ENCODE data around the gene DBR1. TPM values are rescaled to one million over a fixed set of nuclear protein-coding genes. Genes with fewer than 3 reads are reported as not detected.

DBR1 gene
- total and polyA plus RNA-seq, 2 of the 13 experiments (the other 11 are each of a cell fraction or from before 2014, with no cell fraction given), result 6.4 to 16.7 TPM

- TF ChIP-seq ARID5B (CRISPR knock-in tag; IDR thresholded peaks at IDR 0.05), result peak; percentile 52
- no peak; the same call in 1 of the 2 replicates for TF ChIP-seq MTERF4 (CRISPR knock-in tag; IDR thresholded peaks at IDR 0.05)
- TF ChIP-seq TEAD2 (CRISPR knock-in tag; IDR thresholded peaks at IDR 0.05), result 0 out of 2 replicates have a peak, but pooled peaks have one; percentile 27
- TF ChIP-seq ZFP36L1 (CRISPR knock-in tag; IDR thresholded peaks at IDR 0.05), result no peak
- no peak for TF ChIP-seq AKAP8 (CRISPR knock-in tag; IDR thresholded peaks at IDR 0.05)
- TF ChIP-seq IRF1 (CRISPR knock-in tag; IDR thresholded peaks at IDR 0.05; ENCODE audit: low read depth), result 0 out of 2 replicates have a peak, but pooled peaks have one; percentile 47
- TF ChIP-seq GABPB1 (CRISPR knock-in tag; IDR thresholded peaks at IDR 0.05), result peak; percentile 94
- peak; percentile 90 to 99 for TF ChIP-seq POLR2A (IDR thresholded peaks at IDR 0.05; ENCODE audit: insufficient read depth in 1 of 2, low read depth in 2 of 2, low read length in 2 of 2)
- peak; percentile 59; the same call in 1 of the 2 replicates for TF ChIP-seq UBTF (CRISPR knock-in tag; IDR thresholded peaks at IDR 0.05)
- no peak for TF ChIP-seq ZBTB8A (CRISPR knock-in tag; IDR thresholded peaks at IDR 0.05; ENCODE audit: borderline replicate concordance, low read depth)
- no peak for TF ChIP-seq ZNF296 (CRISPR knock-in tag; conservative IDR thresholded peaks at IDR 0.05)
- TF ChIP-seq ZBTB7B (CRISPR knock-in tag; IDR thresholded peaks at IDR 0.05), result 0 out of 2 replicates have a peak, but pooled peaks have one; percentile 22
- no peak for TF ChIP-seq TBX3 (IDR thresholded peaks at IDR 0.05; ENCODE audit: borderline replicate concordance)
- TF ChIP-seq ZFP36 (IDR thresholded peaks at IDR 0.05; ENCODE audit: borderline replicate concordance, low read depth, low read length, partially characterized antibody), result peak; percentile 7
- TF ChIP-seq ZNF280D (CRISPR knock-in tag; IDR thresholded peaks at IDR 0.05), result peak; percentile 83
- no peak for TF ChIP-seq ISX (CRISPR knock-in tag; conservative IDR thresholded peaks at IDR 0.05)
Observed at GRCh38 chr3:138174421-138175131, at the start of gene DBR1 (continued).
